Skeletal muscle tissue (tissue), 4 donors: ENCODE data around the gene TGFB1. TPM values are rescaled to one million over a fixed set of nuclear protein-coding genes. Genes with fewer than 3 reads are reported as not detected.
A peak's percentile ranks its signal among the peaks of the same experiment; 100 is the strongest.
"Not testable (repeated sequence)": the region's sequence is repeated elsewhere in the genome, so short reads cannot be mapped to it uniquely, and the experiment has no call there.

Experiments used
- H3K27ac ChIP-seq: one replicate; pipeline ENCODE4 v1.7.0; 2013; ENCODE audit warnings: mild to moderate bottlenecking, low read depth, low read length, inconsistent platforms
- H3K27me3 ChIP-seq, 3 donors: one replicate each; pipeline ENCODE4 v1.7.0; 2013; ENCODE audit warnings: low read length in 3 of 3; ENCODE audit not compliant: control insufficient read depth in 3 of 3, insufficient read depth in 3 of 3
- H3K36me3 ChIP-seq, 3 donors: one replicate each; pipeline ENCODE4 v1.7.0; 2013; ENCODE audit warnings: low read length in 3 of 3; ENCODE audit not compliant: control insufficient read depth in 3 of 3, insufficient read depth in 3 of 3
- H3K4me1 ChIP-seq, 3 donors: one replicate each; pipeline ENCODE4 v1.7.0; 2013; ENCODE audit warnings: low read length in 3 of 3, mild to moderate bottlenecking in 3 of 3; ENCODE audit not compliant: control insufficient read depth in 3 of 3, insufficient read depth in 3 of 3
- H3K4me3 ChIP-seq, 3 donors: one replicate each; pipeline ENCODE4 v1.7.0; 2013; ENCODE audit warnings: low read length in 3 of 3
- H3K9ac ChIP-seq, 3 donors: one replicate each; pipeline ENCODE4 v1.7.0; 2013; ENCODE audit warnings: low read length in 3 of 3, mild to moderate bottlenecking in 3 of 3, moderate library complexity in 2 of 3, low read depth in 1 of 3
- H3K9me3 ChIP-seq, 3 donors: one replicate each; pipeline ENCODE4 v1.7.0; 2013; ENCODE audit warnings: low read length in 3 of 3; ENCODE audit not compliant: control insufficient read depth in 3 of 3
- total RNA-seq: library from RNA; depleted of rRNA; stranded (reverse); fragments of >200 nt; gene quantifications from one replicate; pipeline ENCODE4 v1.2.3, GENCODE V29; 2014
- donor health status: Osteomylitis.

Gene TGFB1
- total RNA-seq, 1 donor from 2014 or later: 3.1 TPM

GRCh38 chr19:41299046-41299754 is 54.5 kb downstream of the TGFB1 start:
- H3K36me3 ChIP-seq: peaks cover 49 to 68% (median 65%) of the 10 kb centered on the region in 3 donors
- peaks cover 46 to 49% (median 46%) of the 10 kb centered on the region in 3 donors for H3K4me1 ChIP-seq
- H3K4me3 ChIP-seq: peak overlapping the region in 2 of 3 donors; percentile 10 to 59
- peak overlapping the region; percentile 87 for H3K27ac ChIP-seq
- H3K27me3 ChIP-seq: no peaks in the 10 kb centered on the region
- H3K9ac ChIP-seq: peak overlapping the region; percentile 35 to 65 (median 44)
- no peaks in the 10 kb centered on the region for H3K9me3 ChIP-seq

- Histone ChIP-seq H3K36me3 (peaks cover 49 to 68% (median 65%) of the 10 kb centered on the region in 3 donors), H3K9me3 (no peaks in the 10 kb centered on the region), H3K4me3 (peak overlapping the region in 2 of 3 donors; percentile 24 to 59), H3K27me3 (no peaks in the 10 kb centered on the region), H3K4me1 (peaks cover 46 to 49% (median 46%) of the 10 kb centered on the region in 3 donors), H3K9ac (peak overlapping the region; percentile 1 to 59 (median 41)), H3K27ac (peak overlapping the region; percentile 87)
Observed at GRCh38 chr19:41298348-41298964, 55.3 kb downstream of the TGFB1 start.

DNA sequence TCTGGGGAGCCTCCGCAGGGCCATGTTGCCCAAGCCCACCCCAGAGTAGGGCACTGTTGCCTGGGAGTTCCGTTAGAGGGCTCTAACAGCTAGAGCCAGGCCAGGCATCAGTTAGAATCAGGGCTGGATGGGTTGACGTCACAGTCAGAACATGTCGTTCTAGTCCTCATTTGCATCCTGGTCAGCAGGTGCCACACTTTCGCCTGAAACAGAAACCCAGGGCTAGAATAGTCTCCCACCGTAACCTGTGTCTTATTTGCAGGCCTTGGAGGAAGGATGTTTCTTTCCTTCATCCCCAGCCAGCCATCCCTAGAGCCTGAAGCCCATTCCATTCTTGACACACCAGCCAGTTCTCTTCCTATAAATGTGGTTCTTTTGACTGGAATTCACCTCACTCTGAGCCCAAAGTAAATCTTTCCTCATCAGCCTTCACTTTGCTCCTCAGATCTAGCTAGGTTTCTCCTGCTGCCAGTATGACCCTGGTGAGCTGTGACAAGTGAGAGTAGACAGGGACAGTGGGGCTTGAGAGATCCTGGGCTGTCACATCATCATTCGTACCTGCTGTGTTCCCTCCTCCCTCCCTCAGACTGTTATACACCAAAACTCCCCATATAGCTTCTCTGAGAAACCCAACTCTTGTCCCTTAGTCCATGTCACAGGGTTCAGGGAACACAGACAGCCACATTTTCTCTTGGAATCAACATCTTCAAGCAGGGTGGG is 55.9 kb downstream of the TGFB1 start:
- peak overlapping the region in 2 of 3 donors; percentile 8 to 10 for H3K4me3 ChIP-seq
- peaks cover 46 to 49% (median 46%) of the 10 kb centered on the region in 3 donors for H3K4me1 ChIP-seq
- H3K36me3 ChIP-seq: peaks cover 49 to 69% (median 65%) of the 10 kb centered on the region in 3 donors

DNA sequence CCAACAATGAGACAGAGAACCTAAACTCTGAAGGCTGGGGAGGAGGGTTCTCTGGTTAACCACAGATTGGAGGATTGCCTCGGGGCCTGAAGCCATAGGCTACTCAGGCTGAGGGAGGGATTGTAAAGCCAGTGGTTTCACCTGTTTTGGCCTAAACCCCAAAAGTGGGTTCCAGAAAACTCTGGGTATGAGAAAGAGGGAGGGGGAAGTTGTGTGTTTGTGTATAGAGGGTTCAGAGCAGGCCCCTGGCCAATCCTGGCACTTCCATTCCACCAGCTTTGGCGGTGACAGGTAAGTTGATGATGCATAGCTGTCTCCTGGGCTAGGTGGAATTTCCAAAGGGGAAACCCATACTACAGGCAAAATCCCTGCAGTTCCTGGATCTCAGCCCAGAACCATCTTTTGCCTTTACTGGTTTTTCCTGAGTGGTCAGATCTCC is 57.3 kb downstream of the TGFB1 start:
- H3K4me1 ChIP-seq: peaks cover 46 to 47% (median 46%) of the 10 kb centered on the region in 3 donors
- peaks cover 55 to 72% (median 67%) of the 10 kb centered on the region in 3 donors for H3K36me3 ChIP-seq
- no peak overlapping the region for H3K4me3 ChIP-seq
- H3K9ac ChIP-seq: no peak overlapping the region
- peak overlapping the region; percentile 87 for H3K27ac ChIP-seq
- H3K27me3 ChIP-seq: no peaks in the 10 kb centered on the region
- no peaks in the 10 kb centered on the region for H3K9me3 ChIP-seq

More for the DNA sequence above, 55.9 kb downstream of the TGFB1 start:
- H3K27me3 ChIP-seq: no peaks in the 10 kb centered on the region
- peak overlapping the region; percentile 1 to 59 (median 41) for H3K9ac ChIP-seq
- peak overlapping the region; percentile 87 for H3K27ac ChIP-seq
- H3K9me3 ChIP-seq: no peaks in the 10 kb centered on the region

DNA sequence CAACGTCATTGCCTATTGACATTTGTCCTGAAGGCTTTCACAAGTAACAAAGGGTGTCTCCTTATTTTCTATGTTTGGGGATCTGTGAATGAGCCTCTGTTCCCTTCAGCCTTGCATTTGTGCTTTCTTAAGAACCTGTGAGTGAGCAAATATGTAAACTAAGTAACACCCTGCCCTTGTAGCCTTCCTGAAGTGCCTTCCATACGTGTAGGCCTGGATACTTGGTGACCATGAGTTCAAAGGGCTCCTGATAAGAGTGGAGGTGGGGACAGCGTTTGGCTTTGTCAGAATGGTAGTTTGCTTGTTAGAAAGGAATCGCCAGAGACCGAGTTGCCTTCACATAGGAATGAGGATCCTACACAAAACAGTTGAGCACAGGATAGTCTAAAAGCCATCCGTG is 58.2 kb downstream of the TGFB1 start:
- Histone ChIP-seq H3K36me3 (peaks cover 53 to 76% (median 67%) of the 10 kb centered on the region in 3 donors), H3K9me3 (no peaks in the 10 kb centered on the region), H3K4me1 (peaks cover 40 to 44% (median 44%) of the 10 kb centered on the region in 3 donors), H3K9ac (no peak overlapping the region), H3K27me3 (no peaks in the 10 kb centered on the region), H3K27ac (no peak overlapping the region), H3K4me3 (no peak overlapping the region)

- Histone ChIP-seq H3K9me3 (no peaks in the 10 kb centered on the region), H3K36me3 (peaks cover 57 to 86% (median 74%) of the 10 kb centered on the region in 3 donors), H3K27ac (no peak overlapping the region), H3K27me3 (no peaks in the 10 kb centered on the region), H3K4me1 (peaks cover 29 to 33% (median 33%) of the 10 kb centered on the region in 3 donors), H3K4me3 (no peak overlapping the region), H3K9ac (no peak overlapping the region)
Observed at GRCh38 chr19:41294393-41294792, 59.3 kb downstream of the TGFB1 start.

DNA sequence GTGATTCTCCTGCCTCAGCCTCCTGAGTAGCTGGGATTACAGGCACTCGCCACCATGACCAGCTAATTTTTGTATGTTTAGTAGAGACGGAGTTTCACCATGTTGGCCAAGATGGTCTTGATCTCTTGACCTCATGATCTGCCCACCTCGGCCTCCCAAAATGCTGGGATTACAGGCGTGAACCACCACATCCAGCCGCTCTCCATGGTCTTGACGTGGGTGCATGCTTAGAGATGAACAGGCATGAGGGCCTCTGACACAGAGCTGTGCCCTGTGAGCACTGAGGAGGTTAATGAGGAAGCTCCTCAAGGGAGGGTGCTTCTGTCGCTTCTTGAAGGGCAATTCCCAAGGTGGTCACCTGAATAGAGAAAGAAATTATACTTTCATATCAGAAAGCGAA is 63.9 kb downstream of the TGFB1 start:
- not testable (repeated sequence) for H3K27me3 ChIP-seq, H3K4me3 ChIP-seq, H3K9me3 ChIP-seq, H3K9ac ChIP-seq, H3K27ac ChIP-seq, H3K4me1 ChIP-seq
- H3K36me3 ChIP-seq: peaks cover 48 to 80% (median 74%) of the 10 kb centered on the region in 3 donors

GRCh38 chr19:41288673-41289530 is 64.8 kb downstream of the TGFB1 start:
- Histone ChIP-seq H3K9ac (no peak overlapping the region), H3K27ac (no peak overlapping the region), H3K9me3 (no peaks in the 10 kb centered on the region), H3K27me3 (no peaks in the 10 kb centered on the region), H3K36me3 (peaks cover 39 to 78% (median 72%) of the 10 kb centered on the region in 3 donors), H3K4me3 (no peak overlapping the region), H3K4me1 (no peaks in the 10 kb centered on the region)
